OCI-LY1 (cell line): ENCODE results near the gene LRRTM1.

Experiments
- H2AFZ ChIP-seq: fragments of 200-600 bp; sonication (generic), shearing (Covaris generic); 2 replicates; pipeline ENCODE4 v1.6.0; 2014; ENCODE audit warnings: antibody characterized with exemption, mild to moderate bottlenecking, low read length
- H3F3A ChIP-seq: fragments of 200-600 bp; sonication (generic), shearing (Covaris generic); 2 replicates; pipeline ENCODE4 v1.6.0; 2014; ENCODE audit warnings: mild to moderate bottlenecking, antibody characterized with exemption, low read length, moderate library complexity; ENCODE audit not compliant: insufficient read depth
- H3K27ac ChIP-seq: fragments of 200-600 bp; sonication (generic); 2 replicates; pipeline ENCODE4 v1.5.1; 2014; ENCODE audit warnings: low read length, mixed run types, mild to moderate bottlenecking, low read depth; ENCODE audit not compliant: poor library complexity, severe bottlenecking
- H3K27me3 ChIP-seq: fragments of 200-600 bp; sonication (generic); 2 replicates; pipeline ENCODE4 v1.6.0; 2014; ENCODE audit warnings: antibody characterized with exemption, mild to moderate bottlenecking, low read length, moderate library complexity; ENCODE audit not compliant: insufficient read depth
- H3K36me3 ChIP-seq: fragments of 200-600 bp; sonication (generic); 2 replicates; pipeline ENCODE4 v1.6.1; 2014; ENCODE audit warnings: mild to moderate bottlenecking, antibody characterized with exemption, low read length, moderate library complexity, mixed read lengths; ENCODE audit not compliant: insufficient read depth
- H3K4me1 ChIP-seq: fragments of 200-600 bp; sonication (generic); 2 replicates; pipeline ENCODE4 v1.5.1; 2014; ENCODE audit warnings: mild to moderate bottlenecking, low read length, moderate library complexity; ENCODE audit not compliant: insufficient read depth, severe bottlenecking
- H3K4me2 ChIP-seq: fragments of 200-600 bp; sonication (generic), shearing (Covaris generic); 2 replicates; pipeline ENCODE4 v1.6.1; 2014; ENCODE audit warnings: low read length
- H3K4me3 ChIP-seq: fragments of 200-600 bp; sonication (generic); 2 replicates; pipeline ENCODE4 v1.5.1; 2014; ENCODE audit warnings: low read length, low read depth, mild to moderate bottlenecking, mixed read lengths; ENCODE audit not compliant: poor library complexity, severe bottlenecking
- H3K79me2 ChIP-seq: fragments of 200-600 bp; shearing (Covaris generic); 2 replicates; pipeline ENCODE4 v1.6.1; 2016; ENCODE audit warnings: mixed run types, low read length, mixed read lengths; ENCODE audit not compliant: insufficient read depth
- H3K9ac ChIP-seq: fragments of 200-600 bp; sonication (generic), shearing (Covaris generic); 2 replicates; pipeline ENCODE4 v1.6.1; 2014; ENCODE audit warnings: mild to moderate bottlenecking, low read length, mixed read lengths
- H3K9me2 ChIP-seq: fragments of 200-600 bp; sonication (generic), shearing (Covaris generic); 2 replicates; pipeline ENCODE4 v1.6.1; 2014; ENCODE audit warnings: low read depth, mild to moderate bottlenecking, low read length, mixed read lengths
- H3K9me3 ChIP-seq: fragments of 200-600 bp; shearing (Covaris generic); 2 replicates; pipeline ENCODE4 v1.6.1; 2014; ENCODE audit warnings: low read length, mixed read lengths
- H4K20me1 ChIP-seq: fragments of 200-600 bp; sonication (generic), shearing (Covaris generic); 2 replicates; pipeline ENCODE4 v1.6.0; 2016; ENCODE audit warnings: mild to moderate bottlenecking, low read length; ENCODE audit not compliant: insufficient read depth
- CTCF ChIP-seq: fragments of 200-600 bp; sonication (generic), shearing (Covaris generic); IDR thresholded peaks from 2 replicates; pipeline ENCODE4 v1.5.1; 2017; ENCODE audit warnings: mild to moderate bottlenecking, antibody characterized with exemption, low read length, moderate library complexity, mixed read lengths
- EZH2 ChIP-seq: fragments of 200-600 bp; sonication (generic), shearing (Covaris generic); IDR thresholded peaks from 2 replicates; pipeline ENCODE4 v1.8.0; 2017; ENCODE audit warnings: borderline replicate concordance, mixed run types, mild to moderate bottlenecking, antibody characterized with exemption, low read length, moderate library complexity, mixed read lengths

Gene LRRTM1

GRCh38 chr2:80259292-80259691, 45.3 kb downstream of the LRRTM1 start:
- H3K4me1 ChIP-seq, result no peaks in the 10 kb centered on the region
- H3K9me2 ChIP-seq, result no peaks in the 10 kb centered on the region
- H2AFZ ChIP-seq, result no peak overlapping the region
- no peaks in the 10 kb centered on the region for H4K20me1 ChIP-seq
- H3K4me3 ChIP-seq, result no peak overlapping the region
- H3K27ac ChIP-seq, result no peak overlapping the region
- no peaks in the 10 kb centered on the region for H3F3A ChIP-seq
- H3K36me3 ChIP-seq, result no peaks in the 10 kb centered on the region
- H3K4me2 ChIP-seq, result no peak overlapping the region
- no peak overlapping the region for H3K9ac ChIP-seq
- no peaks in the 10 kb centered on the region for H3K27me3 ChIP-seq
- no peaks in the 10 kb centered on the region for H3K79me2 ChIP-seq
- TF ChIP-seq EZH2, result no peak
- no peak for TF ChIP-seq CTCF
- no peaks in the 10 kb centered on the region for H3K9me3 ChIP-seq

DNA sequence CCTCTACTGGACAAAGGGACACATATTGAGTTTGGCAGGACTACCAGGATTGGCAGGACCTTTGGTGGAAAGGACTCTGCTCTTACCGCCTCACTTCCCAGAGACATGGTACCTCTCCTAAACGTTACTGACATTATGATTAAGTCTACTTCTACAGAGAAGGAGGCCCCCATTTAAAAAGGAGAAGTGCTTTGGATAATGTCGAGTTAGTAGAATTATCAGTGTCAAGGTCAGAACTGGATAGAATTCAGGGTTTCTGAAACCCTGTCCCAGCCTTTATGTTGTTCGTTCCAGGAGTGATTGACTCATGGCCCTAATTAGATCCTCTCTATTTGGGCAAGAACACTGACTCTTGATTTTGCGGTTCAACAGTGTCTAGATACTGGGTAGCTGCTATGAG, 45.8 kb downstream of the LRRTM1 start:
- H3K27ac ChIP-seq, result no peak overlapping the region
- no peaks in the 10 kb centered on the region for H3K79me2 ChIP-seq
- H3K4me2 ChIP-seq, result no peak overlapping the region
- no peak overlapping the region for H3K9ac ChIP-seq
- H2AFZ ChIP-seq, result no peak overlapping the region
- no peaks in the 10 kb centered on the region for H3K4me1 ChIP-seq
- H3F3A ChIP-seq, result no peaks in the 10 kb centered on the region
- H3K27me3 ChIP-seq, result no peaks in the 10 kb centered on the region
- no peak overlapping the region for H3K4me3 ChIP-seq
- H4K20me1 ChIP-seq, result no peaks in the 10 kb centered on the region
- no peak for TF ChIP-seq CTCF
- no peak for TF ChIP-seq EZH2
- H3K9me3 ChIP-seq, result no peaks in the 10 kb centered on the region
- H3K36me3 ChIP-seq, result no peaks in the 10 kb centered on the region
- H3K9me2 ChIP-seq, result no peaks in the 10 kb centered on the region

- Histone ChIP-seq H3K4me1 (no peaks in the 10 kb centered on the region), H3K4me2 (no peak overlapping the region), H3K9me2 (no peaks in the 10 kb centered on the region), H3K79me2 (no peaks in the 10 kb centered on the region), H3F3A (no peaks in the 10 kb centered on the region), H3K36me3 (no peaks in the 10 kb centered on the region), H3K9ac (no peak overlapping the region), H3K27ac (no peak overlapping the region), H3K27me3 (no peaks in the 10 kb centered on the region), H4K20me1 (no peaks in the 10 kb centered on the region), H3K9me3 (no peaks in the 10 kb centered on the region), H3K4me3 (no peak overlapping the region), H2AFZ (no peak overlapping the region)
- TF ChIP-seq CTCF (no peak), EZH2 (no peak)
These were observed 46.2 kb downstream of the LRRTM1 start for GRCh38 chr2:80258341-80258740.
